Testis (tissue), 2 donors: ENCODE results near the gene CCDC97.

Source experiments
- POLR2A ChIP-seq: fragments of 450-650 bp; IDR thresholded peaks from one replicate; pipeline ENCODE4 v1.6.1; 2017; ENCODE audit warnings: antibody characterized with exemption, mild to moderate bottlenecking, moderate library complexity
- TF ChIP-seq, protein P1 (sequence below), 3 experiments: fragments of 450-650 bp in 2 of 3; fragments of 200-600 bp in 1 of 3; sonication (generic) in 1 of 3; IDR thresholded peaks; one replicate each; pipeline ENCODE4 v1.5.1; 2016 to 2019; ENCODE audit warnings: antibody characterized with exemption in 3 of 3, mild to moderate bottlenecking in 2 of 3, moderate library complexity in 1 of 3

- TF ChIP-seq, protein P1, sequence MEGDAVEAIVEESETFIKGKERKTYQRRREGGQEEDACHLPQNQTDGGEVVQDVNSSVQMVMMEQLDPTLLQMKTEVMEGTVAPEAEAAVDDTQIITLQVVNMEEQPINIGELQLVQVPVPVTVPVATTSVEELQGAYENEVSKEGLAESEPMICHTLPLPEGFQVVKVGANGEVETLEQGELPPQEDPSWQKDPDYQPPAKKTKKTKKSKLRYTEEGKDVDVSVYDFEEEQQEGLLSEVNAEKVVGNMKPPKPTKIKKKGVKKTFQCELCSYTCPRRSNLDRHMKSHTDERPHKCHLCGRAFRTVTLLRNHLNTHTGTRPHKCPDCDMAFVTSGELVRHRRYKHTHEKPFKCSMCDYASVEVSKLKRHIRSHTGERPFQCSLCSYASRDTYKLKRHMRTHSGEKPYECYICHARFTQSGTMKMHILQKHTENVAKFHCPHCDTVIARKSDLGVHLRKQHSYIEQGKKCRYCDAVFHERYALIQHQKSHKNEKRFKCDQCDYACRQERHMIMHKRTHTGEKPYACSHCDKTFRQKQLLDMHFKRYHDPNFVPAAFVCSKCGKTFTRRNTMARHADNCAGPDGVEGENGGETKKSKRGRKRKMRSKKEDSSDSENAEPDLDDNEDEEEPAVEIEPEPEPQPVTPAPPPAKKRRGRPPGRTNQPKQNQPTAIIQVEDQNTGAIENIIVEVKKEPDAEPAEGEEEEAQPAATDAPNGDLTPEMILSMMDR (IDR thresholded peaks at IDR 0.05) = no peak
- TF ChIP-seq POLR2A = no peak
These were observed 59.8 kb downstream of the CCDC97 start for GRCh38 chr19:41369769-41370168.
